Muscle layer of colon (tissue), 2 donors: ENCODE data around the gene CTBS.

Experiments used
- H3K27ac ChIP-seq: one replicate; pipeline ENCODE4 v1.7.0; 2013; ENCODE audit warnings: low read depth, mild to moderate bottlenecking, low read length, moderate library complexity
- H3K27me3 ChIP-seq, 2 donors: one replicate each; pipeline ENCODE4 v1.7.0; 2013; ENCODE audit warnings: low read length in 2 of 2, mild to moderate bottlenecking in 2 of 2; ENCODE audit not compliant: insufficient read depth in 2 of 2, control insufficient read depth in 1 of 2
- H3K36me3 ChIP-seq: one replicate; pipeline ENCODE4 v1.7.0; 2013; ENCODE audit warnings: mild to moderate bottlenecking, low read length; ENCODE audit not compliant: insufficient read depth
- H3K4me1 ChIP-seq: one replicate; pipeline ENCODE4 v1.7.0; 2013; ENCODE audit warnings: mild to moderate bottlenecking, low read length; ENCODE audit not compliant: insufficient read depth
- H3K4me3 ChIP-seq, 2 donors: one replicate each; pipeline ENCODE4 v1.7.0; 2013; ENCODE audit warnings: low read length in 2 of 2, low read depth in 1 of 2, mild to moderate bottlenecking in 1 of 2, moderate library complexity in 1 of 2
- H3K9ac ChIP-seq: one replicate; pipeline ENCODE4 v1.7.0; 2013; ENCODE audit warnings: low read length
- H3K9me3 ChIP-seq: one replicate; pipeline ENCODE4 v1.7.0; 2013; ENCODE audit warnings: mild to moderate bottlenecking, low read length
- donor health status: abdominal sarcoma.
- donor health status: Adenocarcinoma of cecum.

The CTBS gene

DNA sequence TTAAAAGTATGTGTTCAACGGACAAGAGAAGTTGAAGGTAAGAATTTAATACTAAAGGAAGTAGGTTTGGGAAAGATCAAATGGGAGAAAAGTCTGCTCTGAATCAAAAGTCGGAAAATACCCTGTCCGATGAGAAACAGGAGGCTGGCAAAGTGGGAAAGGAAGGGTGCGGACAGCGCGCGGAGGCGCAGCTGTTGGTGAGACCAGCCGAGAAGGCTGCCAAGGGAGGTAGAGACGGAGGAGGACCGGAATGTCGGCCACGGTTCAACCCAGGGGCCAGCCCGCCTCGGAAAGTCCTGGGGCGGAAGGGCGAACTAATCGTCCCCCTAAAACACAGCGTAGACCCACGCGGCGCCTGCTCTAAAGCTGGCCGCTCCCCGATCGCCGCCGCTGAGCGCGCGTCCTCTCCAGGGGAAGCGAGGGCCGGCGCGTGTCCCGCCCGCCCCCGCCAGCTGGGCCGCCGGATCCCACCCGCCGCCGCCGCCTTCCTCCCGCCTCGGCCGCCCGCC is 68.7 kb downstream of the CTBS start:
- Histone ChIP-seq H3K9ac (peak overlapping the region; percentile 74), H3K4me1 (peaks cover 31% of the 10 kb centered on the region), H3K36me3 (no peaks in the 10 kb centered on the region), H3K4me3 (peak overlapping the region; percentile 69 to 93), H3K27me3 (no peaks in the 10 kb centered on the region), H3K9me3 (no peaks in the 10 kb centered on the region), H3K27ac (peak overlapping the region; percentile 98)

DNA sequence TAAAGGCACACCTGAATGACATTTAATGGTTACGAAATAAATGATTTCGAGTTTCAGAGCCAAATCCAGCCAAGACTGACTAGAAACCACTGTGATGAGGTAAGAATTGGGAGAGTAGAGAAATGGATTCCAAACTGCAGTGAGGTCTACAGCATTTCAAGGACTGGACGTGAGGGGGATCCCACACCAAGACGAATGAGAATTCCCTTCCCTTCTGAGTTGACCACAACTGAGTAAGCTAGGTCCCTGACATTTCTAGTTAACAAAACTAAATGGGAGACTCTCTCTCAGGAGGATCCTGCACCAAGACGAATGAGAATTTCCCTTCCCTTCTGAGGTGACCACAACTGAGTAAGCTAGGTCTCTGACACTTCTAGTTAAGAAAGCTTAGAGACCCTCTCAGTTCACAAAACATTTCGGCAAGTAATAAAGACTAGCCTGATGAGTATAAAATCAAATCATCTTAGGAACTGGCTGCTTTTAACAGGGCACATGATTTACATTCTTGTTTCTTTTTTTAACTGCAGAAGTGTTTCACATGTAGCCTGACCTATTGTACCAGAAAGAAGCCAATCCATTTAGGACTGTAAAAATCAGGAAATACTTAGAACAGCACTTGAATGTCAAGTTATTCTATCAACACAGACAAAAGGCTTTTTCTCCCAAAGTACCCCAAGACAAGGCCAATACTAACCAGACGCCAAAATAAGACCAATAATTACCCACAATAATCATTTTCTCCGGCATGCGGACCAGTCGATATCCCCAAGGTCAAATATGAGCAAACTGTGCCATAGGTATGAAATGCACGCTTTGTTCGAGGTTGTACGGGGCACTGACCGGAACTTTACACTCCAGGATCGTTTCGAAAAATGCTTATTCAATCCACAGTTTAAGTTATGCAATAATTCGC is 69.4 kb downstream of the CTBS start:
- Histone ChIP-seq H3K9me3 (no peaks in the 10 kb centered on the region), H3K4me3 (peak overlapping the region; percentile 69 to 93), H3K27me3 (no peaks in the 10 kb centered on the region), H3K9ac (peak overlapping the region; percentile 74), H3K27ac (peak overlapping the region; percentile 98), H3K36me3 (no peaks in the 10 kb centered on the region), H3K4me1 (peaks cover 31% of the 10 kb centered on the region)

DNA sequence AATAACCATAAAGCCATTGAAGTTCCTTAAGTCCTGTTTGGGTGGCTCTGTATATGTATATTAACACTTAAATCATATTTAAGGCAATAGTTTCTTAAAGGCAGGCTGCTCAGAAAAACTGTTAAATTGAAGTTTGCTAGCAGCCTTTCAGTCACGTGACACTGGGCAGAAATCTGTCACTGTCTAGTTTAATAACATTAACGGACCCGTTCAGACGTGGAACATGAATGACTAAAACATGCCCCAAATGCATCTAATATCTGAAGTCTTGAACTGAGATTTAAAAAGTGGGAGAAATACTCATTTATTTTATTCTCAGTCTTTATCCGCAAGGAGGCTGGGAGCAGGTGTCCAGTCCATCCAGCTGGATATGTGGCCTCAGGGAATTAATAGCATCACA is 71.3 kb downstream of the CTBS start:
- Histone ChIP-seq H3K36me3 (peaks cover 4% of the 10 kb centered on the region), H3K9me3 (no peaks in the 10 kb centered on the region), H3K27me3 (no peaks in the 10 kb centered on the region), H3K27ac (no peak overlapping the region), H3K4me3 (no peak overlapping the region), H3K4me1 (peaks cover 36% of the 10 kb centered on the region), H3K9ac (no peak overlapping the region)
